IPS-20b (cell line): ENCODE results near the gene SFXN3.

Experiments
- H3K27ac ChIP-seq: one replicate; pipeline ENCODE4 v1.5.1; 2013; ENCODE audit warnings: low read length
- H3K27me3 ChIP-seq: 2 replicates; pipeline ENCODE4 v1.6.1; 2013; ENCODE audit warnings: mild to moderate bottlenecking, low read length, inconsistent platforms; ENCODE audit not compliant: insufficient read depth
- H3K36me3 ChIP-seq: 2 replicates; pipeline ENCODE4 v1.6.1; 2013; ENCODE audit warnings: low read depth, mild to moderate bottlenecking, inconsistent platforms, low read length, moderate library complexity; ENCODE audit not compliant: insufficient read depth
- H3K4me1 ChIP-seq: 2 replicates; pipeline ENCODE4 v1.6.1; 2013; ENCODE audit warnings: mild to moderate bottlenecking, control low read depth, inconsistent platforms, low read length, moderate library complexity; ENCODE audit not compliant: insufficient read depth
- H3K4me3 ChIP-seq: 2 replicates; pipeline ENCODE4 v1.5.1; 2013; ENCODE audit warnings: mild to moderate bottlenecking, low read length, inconsistent platforms
- H3K9ac ChIP-seq: 2 replicates; pipeline ENCODE4 v1.6.1; 2013; ENCODE audit warnings: low read depth, mild to moderate bottlenecking, inconsistent platforms, low read length, moderate library complexity
- H3K9me3 ChIP-seq: 2 replicates; pipeline ENCODE4 v1.6.1; 2013; ENCODE audit warnings: mild to moderate bottlenecking, low read depth, low read length, inconsistent platforms; ENCODE audit not compliant: insufficient read depth

The SFXN3 gene

GRCh38 chr10:101001659-101002035 is 29.4 kb upstream of the SFXN3 start:
- Histone ChIP-seq H3K27ac (no peak overlapping the region), H3K27me3 (no peaks in the 10 kb centered on the region), H3K4me1 (peaks cover 15% of the 10 kb centered on the region), H3K4me3 (peak overlapping the region; percentile 96; the same call in 1 of the 2 replicates), H3K9ac (peak overlapping the region; percentile 99; the same call in 1 of the 2 replicates), H3K9me3 (no peaks in the 10 kb centered on the region), H3K36me3 (peaks cover 39% of the 10 kb centered on the region)

- Histone ChIP-seq H3K4me3 (no peak overlapping the region), H3K27ac (no peak overlapping the region), H3K9ac (no peak overlapping the region), H3K9me3 (no peaks in the 10 kb centered on the region), H3K36me3 (peaks cover 47% of the 10 kb centered on the region), H3K27me3 (no peaks in the 10 kb centered on the region), H3K4me1 (peaks cover 15% of the 10 kb centered on the region)
Observed at GRCh38 chr10:101002456-101002855, 28.6 kb upstream of the SFXN3 start.

GRCh38 chr10:101003639-101004206 is 27.3 kb upstream of the SFXN3 start:
- H3K9ac ChIP-seq: no peak overlapping the region
- no peak overlapping the region for H3K4me3 ChIP-seq
- H3K36me3 ChIP-seq: peaks cover 48% of the 10 kb centered on the region
- peaks cover 11% of the 10 kb centered on the region for H3K4me1 ChIP-seq
- H3K27ac ChIP-seq: no peak overlapping the region
- H3K9me3 ChIP-seq: no peaks in the 10 kb centered on the region
- H3K27me3 ChIP-seq: no peaks in the 10 kb centered on the region

GRCh38 chr10:101005361-101005760 is 25.7 kb upstream of the SFXN3 start:
- peaks cover 48% of the 10 kb centered on the region for H3K36me3 ChIP-seq
- H3K4me3 ChIP-seq: no peak overlapping the region
- peaks cover 10% of the 10 kb centered on the region for H3K4me1 ChIP-seq
- H3K27ac ChIP-seq: no peak overlapping the region
- H3K9ac ChIP-seq: no peak overlapping the region
- H3K27me3 ChIP-seq: no peaks in the 10 kb centered on the region
- no peaks in the 10 kb centered on the region for H3K9me3 ChIP-seq

GRCh38 chr10:101005869-101006567 is 25.0 kb upstream of the SFXN3 start:
- Histone ChIP-seq H3K36me3 (peaks cover 48% of the 10 kb centered on the region), H3K4me1 (peaks cover 4% of the 10 kb centered on the region), H3K27ac (no peak overlapping the region), H3K27me3 (no peaks in the 10 kb centered on the region), H3K9ac (no peak overlapping the region), H3K4me3 (no peak overlapping the region), H3K9me3 (no peaks in the 10 kb centered on the region)

GRCh38 chr10:101006593-101007098 is 24.4 kb upstream of the SFXN3 start:
- Histone ChIP-seq H3K27me3 (no peaks in the 10 kb centered on the region), H3K9me3 (no peaks in the 10 kb centered on the region), H3K36me3 (peaks cover 48% of the 10 kb centered on the region), H3K9ac (no peak overlapping the region), H3K27ac (no peak overlapping the region), H3K4me3 (no peak overlapping the region), H3K4me1 (no peaks in the 10 kb centered on the region; the same call in 1 of the 2 replicates)

- Histone ChIP-seq H3K4me1 (no peaks in the 10 kb centered on the region), H3K9me3 (no peaks in the 10 kb centered on the region), H3K36me3 (peaks cover 48% of the 10 kb centered on the region), H3K4me3 (no peak overlapping the region), H3K27me3 (no peaks in the 10 kb centered on the region), H3K27ac (no peak overlapping the region), H3K9ac (no peak overlapping the region)
Observed at GRCh38 chr10:101007099-101007711, 23.8 kb upstream of the SFXN3 start.

GRCh38 chr10:101007915-101008822 is 22.9 kb upstream of the SFXN3 start:
- H3K9me3 ChIP-seq: no peaks in the 10 kb centered on the region
- no peaks in the 10 kb centered on the region for H3K27me3 ChIP-seq
- H3K9ac ChIP-seq: no peak overlapping the region
- no peak overlapping the region for H3K27ac ChIP-seq
- no peaks in the 10 kb centered on the region for H3K4me1 ChIP-seq
- H3K4me3 ChIP-seq: no peak overlapping the region
- peaks cover 42% of the 10 kb centered on the region for H3K36me3 ChIP-seq

GRCh38 chr10:101008823-101009423 is 22.1 kb upstream of the SFXN3 start:
- Histone ChIP-seq H3K27ac (no peak overlapping the region), H3K4me1 (no peaks in the 10 kb centered on the region), H3K27me3 (no peaks in the 10 kb centered on the region), H3K36me3 (peaks cover 35% of the 10 kb centered on the region), H3K9ac (no peak overlapping the region), H3K9me3 (no peaks in the 10 kb centered on the region), H3K4me3 (no peak overlapping the region)

GRCh38 chr10:101010329-101010728 is 20.7 kb upstream of the SFXN3 start:
- H3K9ac ChIP-seq: no peak overlapping the region
- H3K4me3 ChIP-seq: no peak overlapping the region
- H3K9me3 ChIP-seq: no peaks in the 10 kb centered on the region
- H3K36me3 ChIP-seq: peaks cover 22% of the 10 kb centered on the region
- H3K4me1 ChIP-seq: no peaks in the 10 kb centered on the region
- peaks cover 10% of the 10 kb centered on the region for H3K27me3 ChIP-seq
- no peak overlapping the region for H3K27ac ChIP-seq
